CD4-positive, alpha-beta T cell treated with Interleukin-4 for 1 hour (primary cell): ENCODE measurements around the gene BSG.
"Not testable (repeated sequence)": the region's sequence is repeated elsewhere in the genome, so short reads cannot be mapped to it uniquely, and the experiment has no call there.

Experiments used
- DNase-seq, 2 donors: peaks; one replicate each; pipeline ENCODE4 v3.0.0-alpha.2; 2020 to 2022

Gene BSG

GRCh38 chr19:623974-624373, 51.6 kb downstream of the BSG start:
- no peak for DNase-seq

DNA sequence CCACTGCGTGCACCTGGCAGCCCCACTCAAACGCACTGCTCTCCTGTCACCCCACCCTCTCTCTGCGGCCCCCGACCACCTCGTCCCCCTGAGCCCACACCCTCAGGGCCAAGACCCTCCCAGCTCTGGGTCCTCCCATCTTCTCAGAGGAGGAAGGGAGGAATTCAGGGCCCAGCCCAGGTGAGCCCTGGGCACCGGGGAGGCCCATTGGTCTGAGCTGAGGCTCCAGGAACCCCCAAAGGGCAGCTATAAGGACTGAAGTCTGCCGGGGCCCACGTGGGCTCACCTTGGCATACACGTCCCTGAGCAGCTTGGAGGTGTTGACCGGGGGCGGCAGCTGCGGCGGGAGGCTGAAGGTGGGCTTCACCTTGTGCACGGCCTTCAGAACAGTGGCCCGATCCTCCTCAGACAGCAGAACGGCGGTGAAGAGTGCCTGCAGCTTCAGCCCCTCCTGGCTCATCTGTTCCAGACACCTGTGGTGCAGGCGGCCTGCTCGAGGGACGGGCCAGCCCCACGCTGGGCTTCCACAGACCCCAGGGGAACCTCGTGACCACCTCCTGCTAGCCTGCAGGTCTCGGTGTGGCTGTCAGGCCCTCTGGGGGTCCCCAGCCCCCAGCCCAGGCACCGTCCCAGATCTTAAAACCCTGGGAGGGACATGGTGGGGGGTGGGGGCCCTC, 52.2 kb downstream of the BSG start:
- no peak for DNase-seq

DNA sequence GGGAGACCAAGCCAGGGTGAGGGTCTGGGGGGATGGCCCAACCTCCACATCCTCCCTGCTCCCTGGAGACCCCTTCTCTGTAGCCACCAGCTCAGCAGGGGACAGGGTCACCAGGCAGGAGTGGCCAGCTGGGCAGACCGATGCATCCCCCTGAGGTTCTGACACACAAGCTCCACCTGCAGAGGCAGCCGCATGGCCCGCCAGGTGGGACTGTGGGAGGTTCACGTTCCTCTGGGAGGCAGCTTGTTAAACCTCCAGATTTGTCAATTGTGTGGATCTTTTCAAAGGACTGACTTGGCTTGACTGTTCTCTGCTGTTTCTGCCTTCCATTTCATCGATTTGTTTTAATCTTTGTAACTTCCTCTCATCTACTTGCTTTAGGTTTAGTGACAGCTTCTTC, 52.9 kb downstream of the BSG start:
- no peak for DNase-seq

GRCh38 chr19:626566-626965, 54.2 kb downstream of the BSG start:
- DNase-seq, result not testable (repeated sequence)

- DNase-seq, result no peak
Observed at GRCh38 chr19:628168-628567, 55.8 kb downstream of the BSG start.

- DNase-seq, result not testable (repeated sequence)
Observed at GRCh38 chr19:629515-629914, 57.1 kb downstream of the BSG start.

DNA sequence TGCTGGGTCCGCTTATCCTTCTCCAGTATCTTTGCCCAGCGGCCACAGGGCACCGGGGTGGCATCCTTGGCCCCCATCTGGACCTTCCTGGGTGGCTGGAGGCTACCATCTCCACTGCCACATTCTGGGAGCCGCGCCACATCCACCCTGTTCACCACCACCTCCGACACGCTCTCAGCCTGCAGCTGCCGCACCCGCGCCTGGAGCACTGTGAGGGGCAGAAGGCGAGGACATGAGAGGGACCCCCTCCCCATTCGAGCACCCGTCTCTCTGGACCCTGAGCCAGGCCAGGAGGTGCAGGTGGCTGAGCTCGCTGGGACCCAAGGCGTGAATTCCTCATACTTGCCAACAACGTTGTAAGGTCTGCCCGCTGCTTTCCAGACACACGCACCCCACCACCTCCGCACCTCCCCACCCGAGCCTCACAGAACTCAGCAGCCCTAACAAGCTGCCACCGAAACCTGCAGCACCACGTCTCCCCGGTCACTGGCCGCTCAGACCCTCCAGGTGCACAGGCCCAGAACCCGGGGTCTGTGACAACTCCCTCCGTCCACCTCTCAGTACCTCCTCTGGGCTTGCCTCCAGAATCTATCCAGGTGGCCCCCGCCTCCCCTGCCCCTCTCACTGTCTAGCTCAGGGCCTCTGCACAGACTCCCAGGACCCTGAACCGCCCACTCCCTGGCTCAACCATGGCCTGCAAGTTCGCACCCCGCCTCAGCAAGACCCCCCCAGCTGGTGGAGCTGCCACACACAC, 57.7 kb downstream of the BSG start:
- no peak for DNase-seq

GRCh38 chr19:632579-633067, 60.2 kb downstream of the BSG start:
- DNase-seq, result no peak
